Panc1 (cell line): ENCODE results near the gene PROKR2. TPM values are rescaled to one million over a fixed set of nuclear protein-coding genes. Genes with fewer than 3 reads are reported as not detected.

Source experiments
- ATAC-seq: fragments of 200-7000 bp; cut with Tn5 transposase; 2 replicates; pipeline ENCODE4 v1.9.1; 2020; ENCODE audit warnings: mild to moderate bottlenecking, moderate library complexity
- BruUV-seq: library from RNA; stranded (reverse); fragments of 400-500 nt; replicated peaks from 2 replicates; lab custom pipeline; 2021; lab: Mats Ljungman, UMichigan
- CTCF ChIA-PET: fragments of 300-600 bp; sonication (Branson Sonifier 250); formaldehyde crosslinking; loops from one replicate; lab custom pipeline; 2022; ENCODE audit warnings: antibody characterized with exemption; lab: Charles Lee
- POLR2A ChIA-PET: fragments of 300-600 bp; sonication (Branson Sonifier 250); formaldehyde crosslinking; loops from one replicate; lab custom pipeline; 2022; ENCODE audit warnings: antibody characterized with exemption; lab: Charles Lee
- DNase-seq: peaks from one replicate; pipeline ENCODE4 v3.0.0-alpha.2; 2010; ENCODE audit warnings: low read depth, low spot score
- H3K27ac ChIP-seq: 2 replicates; pipeline ENCODE4 v1.5.1; 2011; ENCODE audit warnings: mild to moderate bottlenecking, low read length, inconsistent platforms
- H3K27me3 ChIP-seq: fragments of 200-500 bp; sonication (Bioruptor generic); 2 replicates; pipeline ENCODE4 v1.6.0; 2014; ENCODE audit warnings: low read length, inconsistent platforms; ENCODE audit not compliant: control insufficient read depth, insufficient read depth
- H3K36me3 ChIP-seq: fragments of 200-500 bp; sonication (Bioruptor generic); 2 replicates; pipeline ENCODE4 v1.5.1; 2014; ENCODE audit warnings: inconsistent platforms, mild to moderate bottlenecking, low read length, moderate library complexity; ENCODE audit not compliant: control insufficient read depth, insufficient read depth
- H3K4me1 ChIP-seq: 2 replicates; pipeline ENCODE4 v1.5.1; 2011; ENCODE audit warnings: inconsistent platforms, mild to moderate bottlenecking, low read length, moderate library complexity; ENCODE audit not compliant: control insufficient read depth, insufficient read depth
- H3K4me3 ChIP-seq, 2 experiments: 2 replicates each; pipeline ENCODE4 v1.5.1; 2011 to 2012; ENCODE audit warnings: low read depth in 2 of 2, low read length in 2 of 2, mild to moderate bottlenecking in 2 of 2, inconsistent platforms in 1 of 2, moderate library complexity in 1 of 2
- H3K9me3 ChIP-seq: fragments of 200-500 bp; sonication (Bioruptor generic); 2 replicates; pipeline ENCODE4 v1.5.1; 2014; ENCODE audit warnings: low read depth, mild to moderate bottlenecking, inconsistent platforms, low read length, moderate library complexity; ENCODE audit not compliant: control insufficient read depth, insufficient read depth
- CTCF ChIP-seq: fragments of 450-650 bp; IDR thresholded peaks from 2 replicates; pipeline ENCODE4 v1.5.1; 2017; ENCODE audit warnings: mild to moderate bottlenecking
- POLR2AphosphoS5 ChIP-seq: IDR thresholded peaks from 2 replicates; pipeline ENCODE4 v1.6.1; 2012; ENCODE audit warnings: mild to moderate bottlenecking, low read depth, low read length, moderate library complexity
- REST ChIP-seq, 2 experiments: IDR thresholded peaks; 2 replicates each; pipeline ENCODE4 v1.6.1; 2011 to 2012; ENCODE audit warnings: low read depth in 2 of 2, control low read depth in 1 of 2, low read length in 1 of 2, mild to moderate bottlenecking in 1 of 2, moderate library complexity in 1 of 2; ENCODE audit not compliant: insufficient read depth in 1 of 2
- SIN3A ChIP-seq: IDR thresholded peaks from 2 replicates; pipeline ENCODE4 v1.6.1; 2012; ENCODE audit warnings: low read depth, mild to moderate bottlenecking, low read length, moderate library complexity, borderline replicate concordance; ENCODE audit not compliant: insufficient read depth
- TCF7L2 ChIP-seq: IDR thresholded peaks from 2 replicates; pipeline ENCODE4 v1.6.1; 2011; ENCODE audit warnings: mild to moderate bottlenecking, low read depth, low read length, inconsistent platforms
- in situ Hi-C: cut with HindIII; loops from 2 replicates; pipeline ENCODE4 v1.10.0; 2016; ENCODE audit warnings: low sequenced_read_pairs, low pct_unique_long_range_greater_than_20kb
- intact Hi-C: fragments of 100-400 bp; cut with micrococcal nuclease; formaldehyde crosslinking; loops from one replicate; pipeline ENCODE4 v1.10.0; 2022; ENCODE audit not compliant: unreplicated experiment
- total RNA-seq: library from RNA; stranded (reverse); gene quantifications from one replicate; pipeline ENCODE4 v1.2.1, GENCODE V29; 2021; ENCODE audit not compliant: unreplicated experiment

PROKR2 gene
- total RNA-seq, 1 experiment from 2014 or later: not detected

- DNase-seq (no peak), ATAC-seq (no peak)
- H3K9me3 ChIP-seq: no peaks in the 10 kb centered on the region
- no peaks in the 10 kb centered on the region for H3K4me1 ChIP-seq
- H3K27me3 ChIP-seq: peaks cover 12% of the 10 kb centered on the region
- POLR2A ChIA-PET: no interaction called here
- H3K27ac ChIP-seq: no peak overlapping the region
- in situ Hi-C loops (no loop called here), intact Hi-C loops (no loop called here)
- CTCF ChIA-PET: interaction anchor here (0.8 kb wide), 1 partner anchor 110 kb away, joined by 5 read pairs; no protein-coding TSS in a partner anchor
- BruUV-seq: no TSS peak
- no peaks in the 10 kb centered on the region for H3K36me3 ChIP-seq
- no peak for TF ChIP-seq POLR2AphosphoS5
- TF ChIP-seq REST (IDR thresholded peaks at IDR 0.05; ENCODE audit: insufficient read depth in 1 of 2, low read depth in 2 of 2, low read length in 1 of 2): no peak
- TF ChIP-seq TCF7L2: no peak
- no peak for TF ChIP-seq SIN3A
- TF ChIP-seq CTCF: no peak
- H3K4me3 ChIP-seq: no peak overlapping the region
These were observed 957 bp downstream of the PROKR2 start for GRCh38 chr20:5315807-5316187.

- POLR2A ChIA-PET: no interaction called here
- intact Hi-C loops (no loop called here), in situ Hi-C loops (no loop called here)
- no peaks in the 10 kb centered on the region for H3K36me3 ChIP-seq
- no peak overlapping the region for H3K4me3 ChIP-seq
- ATAC-seq (no peak), DNase-seq (no peak)
- H3K27ac ChIP-seq: no peak overlapping the region
- H3K9me3 ChIP-seq: no peaks in the 10 kb centered on the region
- TF ChIP-seq CTCF (no peak), REST (IDR thresholded peaks at IDR 0.05; ENCODE audit: insufficient read depth in 1 of 2, low read depth in 2 of 2, low read length in 1 of 2) (no peak), TCF7L2 (no peak), POLR2AphosphoS5 (no peak), SIN3A (no peak)
- CTCF ChIA-PET: no interaction called here
- no peaks in the 10 kb centered on the region for H3K4me1 ChIP-seq
- no TSS peak for BruUV-seq
- peaks cover 13% of the 10 kb centered on the region for H3K27me3 ChIP-seq
These were observed 2.8 kb downstream of the PROKR2 start for GRCh38 chr20:5313916-5314315.
